ENCODE data around the gene REC114.

The REC114 gene

GRCh38 chr15:73564255-73564654 is 121.3 kb downstream of the REC114 start:
- no peaks in the 10 kb centered on the region for H3K9me3 ChIP-seq
- no peaks in the 10 kb centered on the region for H3K27me3 ChIP-seq
- no peaks in the 10 kb centered on the region for H3K4me1 ChIP-seq
- no peak for DNase-seq
- no peak overlapping the region for H3K4me3 ChIP-seq (ENCODE audit: low read depth, low read length)
- peaks cover 35% of the 10 kb centered on the region for H3K36me3 ChIP-seq
- TF ChIP-seq CTCF (IDR thresholded peaks at IDR 0.05; ENCODE audit: low read depth, low read length), result 0 out of 2 replicates have a peak, but pooled peaks have one; percentile 11

GRCh38 chr15:73567020-73567419 is 124.1 kb downstream of the REC114 start:
- no peak for TF ChIP-seq CTCF (IDR thresholded peaks at IDR 0.05; ENCODE audit: low read depth, low read length)
- no peaks in the 10 kb centered on the region for H3K27me3 ChIP-seq
- H3K9me3 ChIP-seq, result no peaks in the 10 kb centered on the region
- H3K36me3 ChIP-seq, result peaks cover 52% of the 10 kb centered on the region
- no peak overlapping the region for H3K4me3 ChIP-seq (ENCODE audit: low read depth, low read length)
- DNase-seq, result no peak
- H3K4me1 ChIP-seq, result no peaks in the 10 kb centered on the region

- TF ChIP-seq CTCF (IDR thresholded peaks at IDR 0.05; ENCODE audit: low read depth, low read length), result no peak
- Histone ChIP-seq H3K9me3 (no peaks in the 10 kb centered on the region), H3K27me3 (no peaks in the 10 kb centered on the region), H3K4me3 (ENCODE audit: low read depth, low read length) (no peak overlapping the region), H3K36me3 (peaks cover 58% of the 10 kb centered on the region), H3K4me1 (no peaks in the 10 kb centered on the region)
- no peak for DNase-seq
These were observed 125.8 kb downstream of the REC114 start for GRCh38 chr15:73568564-73569280.

GRCh38 chr15:73569361-73569760 is 126.4 kb downstream of the REC114 start:
- no peaks in the 10 kb centered on the region for H3K9me3 ChIP-seq
- no peak overlapping the region for H3K4me3 ChIP-seq (ENCODE audit: low read depth, low read length)
- H3K36me3 ChIP-seq, result peaks cover 60% of the 10 kb centered on the region
- DNase-seq, result no peak
- H3K27me3 ChIP-seq, result no peaks in the 10 kb centered on the region
- H3K4me1 ChIP-seq, result no peaks in the 10 kb centered on the region
- peak; percentile 19 for TF ChIP-seq CTCF (IDR thresholded peaks at IDR 0.05; ENCODE audit: low read depth, low read length)

GRCh38 chr15:73570355-73571032 is 127.5 kb downstream of the REC114 start:
- Histone ChIP-seq H3K27me3 (no peaks in the 10 kb centered on the region), H3K36me3 (peaks cover 58% of the 10 kb centered on the region), H3K9me3 (no peaks in the 10 kb centered on the region), H3K4me1 (no peaks in the 10 kb centered on the region), H3K4me3 (ENCODE audit: low read depth, low read length) (no peak overlapping the region)
- TF ChIP-seq CTCF (IDR thresholded peaks at IDR 0.05; ENCODE audit: low read depth, low read length), result no peak
- DNase-seq, result no peak

- TF ChIP-seq CTCF (IDR thresholded peaks at IDR 0.05; ENCODE audit: low read depth, low read length), result no peak
- Histone ChIP-seq H3K4me3 (ENCODE audit: low read depth, low read length) (no peak overlapping the region), H3K9me3 (no peaks in the 10 kb centered on the region), H3K4me1 (no peaks in the 10 kb centered on the region), H3K36me3 (peaks cover 61% of the 10 kb centered on the region), H3K27me3 (no peaks in the 10 kb centered on the region)
- DNase-seq, result no peak
These were observed 128.4 kb downstream of the REC114 start for GRCh38 chr15:73571346-73571745.
